OCI-LY3 (cell line): ENCODE results near the gene LRIF1.

Experiments
- H2AFZ ChIP-seq: fragments of 200-600, 300-600 bp; shearing (Covaris generic); 2 replicates; pipeline ENCODE4 v1.6.0; 2014; ENCODE audit warnings: antibody characterized with exemption, low read depth, low read length
- H3K27ac ChIP-seq: fragments of 200-600, 300-600 bp; sonication (generic); 2 replicates; pipeline ENCODE4 v1.5.1; 2014; ENCODE audit warnings: mild to moderate bottlenecking, low read length, moderate library complexity, mixed read lengths
- H3K27me3 ChIP-seq: fragments of 200-600, 300-600 bp; sonication (generic); 2 replicates; pipeline ENCODE4 v1.6.1; 2014; ENCODE audit warnings: low read depth, low read length, mixed read lengths
- H3K36me3 ChIP-seq: fragments of 200-600, 300-600 bp; sonication (generic); replicated peaks from 2 replicates; pipeline ENCODE3; 2014; ENCODE audit warnings: low read depth, low read length, mixed read lengths
- H3K4me1 ChIP-seq: fragments of 300-600, 200-600 bp; sonication (generic); 2 replicates; pipeline ENCODE4 v1.6.1; 2014; ENCODE audit warnings: low read length, mixed read lengths
- H3K4me2 ChIP-seq: fragments of 200-600, 300-600 bp; sonication (generic); 2 replicates; pipeline ENCODE4 v1.6.1; 2014; ENCODE audit warnings: low read length, mixed read lengths
- H3K4me3 ChIP-seq: fragments of 300-600, 200-600 bp; sonication (generic); 2 replicates; pipeline ENCODE4 v1.5.1; 2014; ENCODE audit warnings: antibody characterized with exemption, mild to moderate bottlenecking, low read length, moderate library complexity
- H3K79me2 ChIP-seq: fragments of 300-600, 200-600 bp; shearing (Covaris generic); 2 replicates; pipeline ENCODE4 v1.6.1; 2014; ENCODE audit warnings: mild to moderate bottlenecking, low read length, mixed read lengths
- H3K9ac ChIP-seq: fragments of 300-600, 200-600 bp; shearing (Covaris generic); 2 replicates; pipeline ENCODE4 v1.6.0; 2014; ENCODE audit warnings: mild to moderate bottlenecking, low read length, moderate library complexity
- H3K9me3 ChIP-seq: fragments of 200-600, 300-600 bp; shearing (Covaris generic); 2 replicates; pipeline ENCODE4 v1.6.1; 2014; ENCODE audit warnings: low read length, mixed read lengths; ENCODE audit not compliant: insufficient read depth
- H4K20me1 ChIP-seq: fragments of 200-600, 300-600 bp; sonication (generic); 2 replicates; pipeline ENCODE4 v1.6.1; 2016; ENCODE audit warnings: low read length, mixed read lengths; ENCODE audit not compliant: insufficient read depth
- EZH2phosphoT487 ChIP-seq: fragments of 200-600 bp; shearing (Covaris generic); IDR thresholded peaks from 2 replicates; pipeline ENCODE4 v1.6.1; 2018; ENCODE audit warnings: antibody characterized with exemption, mixed run types, low read depth
- TF ChIP-seq, protein P1 (sequence below): fragments of 200-600, 300-600 bp; sonication (generic); IDR thresholded peaks from 2 replicates; pipeline ENCODE4 v1.5.1; 2014; ENCODE audit warnings: antibody characterized with exemption, low read length, low read depth

The LRIF1 gene

DNA sequence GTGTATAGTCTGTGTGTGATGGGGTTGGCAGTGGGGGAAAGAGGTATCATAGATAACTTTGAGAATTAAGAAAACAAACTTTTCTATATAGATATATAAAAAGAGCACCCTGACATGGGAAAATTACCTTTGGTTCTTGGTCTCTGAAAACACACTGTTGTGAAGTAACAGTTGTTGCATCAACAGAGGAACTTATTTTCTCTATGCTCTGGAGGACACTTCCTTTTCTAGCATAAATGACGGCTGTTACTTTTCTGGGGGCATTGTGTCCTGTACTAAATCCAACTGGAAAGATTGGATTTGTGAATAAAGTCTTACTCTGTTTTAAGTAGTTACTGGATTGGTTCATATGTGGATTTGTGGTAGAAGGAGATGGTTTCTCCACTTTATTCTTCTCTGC is 12.6 kb downstream of the LRIF1 start:
- Histone ChIP-seq H3K27me3 (no peaks in the 10 kb centered on the region), H3K27ac (no peak overlapping the region), H3K9me3 (no peaks in the 10 kb centered on the region), H3K4me2 (no peak overlapping the region), H4K20me1 (peaks cover 23% of the 10 kb centered on the region), H2AFZ (no peak overlapping the region), H3K9ac (no peak overlapping the region), H3K4me1 (no peaks in the 10 kb centered on the region), H3K36me3 (peaks cover 24% of the 10 kb centered on the region), H3K4me3 (no peak overlapping the region), H3K79me2 (peaks cover 20% of the 10 kb centered on the region)
- TF ChIP-seq, protein P1, sequence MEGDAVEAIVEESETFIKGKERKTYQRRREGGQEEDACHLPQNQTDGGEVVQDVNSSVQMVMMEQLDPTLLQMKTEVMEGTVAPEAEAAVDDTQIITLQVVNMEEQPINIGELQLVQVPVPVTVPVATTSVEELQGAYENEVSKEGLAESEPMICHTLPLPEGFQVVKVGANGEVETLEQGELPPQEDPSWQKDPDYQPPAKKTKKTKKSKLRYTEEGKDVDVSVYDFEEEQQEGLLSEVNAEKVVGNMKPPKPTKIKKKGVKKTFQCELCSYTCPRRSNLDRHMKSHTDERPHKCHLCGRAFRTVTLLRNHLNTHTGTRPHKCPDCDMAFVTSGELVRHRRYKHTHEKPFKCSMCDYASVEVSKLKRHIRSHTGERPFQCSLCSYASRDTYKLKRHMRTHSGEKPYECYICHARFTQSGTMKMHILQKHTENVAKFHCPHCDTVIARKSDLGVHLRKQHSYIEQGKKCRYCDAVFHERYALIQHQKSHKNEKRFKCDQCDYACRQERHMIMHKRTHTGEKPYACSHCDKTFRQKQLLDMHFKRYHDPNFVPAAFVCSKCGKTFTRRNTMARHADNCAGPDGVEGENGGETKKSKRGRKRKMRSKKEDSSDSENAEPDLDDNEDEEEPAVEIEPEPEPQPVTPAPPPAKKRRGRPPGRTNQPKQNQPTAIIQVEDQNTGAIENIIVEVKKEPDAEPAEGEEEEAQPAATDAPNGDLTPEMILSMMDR = no peak
- no peak for TF ChIP-seq EZH2phosphoT487

- H3K79me2 ChIP-seq = no peaks in the 10 kb centered on the region
- H3K27ac ChIP-seq = no peak overlapping the region
- no peaks in the 10 kb centered on the region for H3K27me3 ChIP-seq
- no peaks in the 10 kb centered on the region for H3K4me1 ChIP-seq
- H2AFZ ChIP-seq = no peak overlapping the region
- H4K20me1 ChIP-seq = 0 out of 2 replicates have a peak, but pooled peaks cover 2% of the 10 kb centered on the region
- H3K36me3 ChIP-seq = peaks cover 26% of the 10 kb centered on the region
- no peaks in the 10 kb centered on the region for H3K9me3 ChIP-seq
- TF ChIP-seq EZH2phosphoT487 = no peak
- TF ChIP-seq, protein P1 = no peak
- H3K4me3 ChIP-seq = no peak overlapping the region
- H3K9ac ChIP-seq = no peak overlapping the region
- no peak overlapping the region for H3K4me2 ChIP-seq
Observed at GRCh38 chr1:110948038-110948810, 15.5 kb downstream of the LRIF1 start.

GRCh38 chr1:110945626-110946025 is 18.1 kb downstream of the LRIF1 start:
- no peak overlapping the region for H3K4me3 ChIP-seq
- no peaks in the 10 kb centered on the region for H3K27me3 ChIP-seq
- no peak overlapping the region for H3K27ac ChIP-seq
- no peaks in the 10 kb centered on the region for H4K20me1 ChIP-seq
- no peaks in the 10 kb centered on the region for H3K9me3 ChIP-seq
- no peak overlapping the region for H3K9ac ChIP-seq
- H2AFZ ChIP-seq = no peak overlapping the region
- no peaks in the 10 kb centered on the region for H3K79me2 ChIP-seq
- no peak for TF ChIP-seq EZH2phosphoT487
- TF ChIP-seq, protein P1 = no peak
- H3K4me1 ChIP-seq = no peaks in the 10 kb centered on the region
- no peak overlapping the region for H3K4me2 ChIP-seq
- H3K36me3 ChIP-seq = peaks cover 20% of the 10 kb centered on the region

- H3K4me1 ChIP-seq = no peaks in the 10 kb centered on the region
- TF ChIP-seq EZH2phosphoT487 = no peak
- TF ChIP-seq, protein P1 = no peak
- no peak overlapping the region for H2AFZ ChIP-seq
Observed at GRCh38 chr1:110944806-110945205, 18.9 kb downstream of the LRIF1 start.

More at GRCh38 chr1:110944806-110945205, 18.9 kb downstream of the LRIF1 start:
- H3K9ac ChIP-seq = no peak overlapping the region
- no peaks in the 10 kb centered on the region for H3K79me2 ChIP-seq
- H3K4me3 ChIP-seq = no peak overlapping the region
- H3K27ac ChIP-seq = no peak overlapping the region
- H3K27me3 ChIP-seq = no peaks in the 10 kb centered on the region
- no peaks in the 10 kb centered on the region for H3K9me3 ChIP-seq
- no peaks in the 10 kb centered on the region for H4K20me1 ChIP-seq
- H3K36me3 ChIP-seq = peaks cover 20% of the 10 kb centered on the region
- H3K4me2 ChIP-seq = no peak overlapping the region
